Kidney tubule cell (primary cell): ENCODE data around the gene ORAI3.

ENCODE experiments used
- DNase-seq: peaks from one replicate; pipeline ENCODE4 v3.0.0-alpha.2; 2018; ENCODE audit warnings: low spot score

ORAI3 gene

GRCh38 chr16:30971298-30971697 lies 22.4 kb downstream of the ORAI3 start:
- DNase-seq: no peak

GRCh38 chr16:30972872-30973271 lies 24.0 kb downstream of the ORAI3 start:
- no peak for DNase-seq

GRCh38 chr16:30974348-30974747 lies 25.5 kb downstream of the ORAI3 start:
- DNase-seq: no peak

GRCh38 chr16:30976486-30976885 lies 27.6 kb downstream of the ORAI3 start:
- DNase-seq: no peak

- DNase-seq: no peak
Measured at GRCh38 chr16:30977502-30977901, 28.6 kb downstream of the ORAI3 start.

GRCh38 chr16:30979170-30980022 lies 30.5 kb downstream of the ORAI3 start:
- DNase-seq: no peak

- DNase-seq: no peak
Measured at GRCh38 chr16:30980023-30980371, 31.1 kb downstream of the ORAI3 start.

- no peak for DNase-seq
Measured at GRCh38 chr16:30980434-30980833, 31.6 kb downstream of the ORAI3 start.

- DNase-seq: no peak
Measured at GRCh38 chr16:30980959-30981358, 32.1 kb downstream of the ORAI3 start.

- DNase-seq: no peak
Measured at GRCh38 chr16:30982548-30983288, 33.9 kb downstream of the ORAI3 start.

GRCh38 chr16:30983289-30983889 lies 34.5 kb downstream of the ORAI3 start:
- DNase-seq: no peak

GRCh38 chr16:30983898-30984610 lies 35.2 kb downstream of the ORAI3 start:
- DNase-seq: no peak

- DNase-seq: peak; percentile 84
Measured at GRCh38 chr16:30984669-30985400, 36.0 kb downstream of the ORAI3 start, which contains the start of gene HSD3B7. HSD3B7 (plus strand) TSS chr16:30985207; CDS start chr16:30985659, 452 bp downstream.

GRCh38 chr16:30985401-30986128 lies 36.7 kb downstream of the ORAI3 start:
- peak; percentile 88 for DNase-seq

GRCh38 chr16:30986129-30986991 lies 37.5 kb downstream of the ORAI3 start:
- no peak for DNase-seq

GRCh38 chr16:30987581-30988190 lies 38.8 kb downstream of the ORAI3 start:
- no peak for DNase-seq

- DNase-seq: no peak
Measured at GRCh38 chr16:30989469-30990047, 40.7 kb downstream of the ORAI3 start.

- no peak for DNase-seq
Measured at GRCh38 chr16:30990105-30990504, 41.2 kb downstream of the ORAI3 start.

GRCh38 chr16:30991052-30991451 lies 42.2 kb downstream of the ORAI3 start:
- DNase-seq: no peak
